ENCODE results near the gene ITGA1. TPM values are rescaled to one million over a fixed set of nuclear protein-coding genes. Genes with fewer than 3 reads are reported as not detected.

Gene ITGA1
- total and polyA plus RNA-seq, 4 donors: 24.2 to 187 (median 48.5) TPM

DNA sequence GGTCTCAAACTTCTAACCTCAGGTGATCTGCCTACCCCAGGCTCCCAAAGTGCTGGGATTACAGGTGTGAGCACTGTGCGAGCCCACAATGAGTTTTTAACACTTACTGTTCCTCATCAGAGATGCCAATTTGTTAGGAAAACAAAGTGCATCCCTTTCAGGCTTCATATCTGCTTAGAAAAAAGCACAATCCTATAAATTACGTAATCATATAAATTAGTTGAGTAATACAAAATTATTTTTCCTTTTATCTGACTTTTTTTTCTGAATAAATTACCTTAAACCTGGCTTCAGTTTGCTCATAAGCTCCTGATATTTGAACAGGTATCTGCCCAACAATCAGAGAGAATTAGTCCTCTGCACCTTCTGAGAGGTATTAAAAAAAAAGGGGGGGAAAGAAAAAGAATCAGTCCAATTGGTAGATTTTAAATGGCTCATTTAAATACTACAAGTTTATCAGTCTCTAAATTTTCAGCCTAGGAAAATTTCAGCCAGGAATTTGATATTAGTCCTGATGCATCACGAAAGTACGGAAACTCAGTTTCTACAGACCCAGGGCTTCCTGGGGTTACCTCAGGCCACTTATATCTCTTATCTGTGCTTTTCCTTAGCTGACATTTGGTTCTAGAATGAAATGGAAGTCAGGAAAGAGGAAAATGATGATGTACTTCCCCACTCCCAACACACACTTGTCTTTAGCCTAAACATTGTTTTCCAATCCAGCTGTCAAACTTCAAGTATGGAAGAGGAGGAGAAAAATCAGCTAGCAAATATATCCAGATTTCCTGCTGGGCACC lies 26.8 kb downstream of the ITGA1 start:
- no peak overlapping the region for H3K9ac ChIP-seq (ENCODE audit: low read depth in 1 of 2, low read length in 2 of 2)
- H3K27ac ChIP-seq (ENCODE audit: low read depth in 1 of 2, low read length in 2 of 2): peak overlapping the region in 1 of 2 donors; percentile 0
- peak in 1 of 2 donors; percentile 19 for TF ChIP-seq RAD21 (IDR thresholded peaks at IDR 0.05)
- no peak for TF ChIP-seq FOXA1 (IDR thresholded peaks at IDR 0.05)
- no peak for TF ChIP-seq HNF4A (conservative IDR thresholded peaks at IDR 0.05)
- TF ChIP-seq TAF1 (conservative IDR thresholded peaks at IDR 0.05): no peak
- no peak for TF ChIP-seq GABPA (IDR thresholded peaks at IDR 0.05 in 1 of 2, conservative IDR thresholded peaks at IDR 0.05 in 1 of 2)
- TF ChIP-seq CTCF (IDR thresholded peaks at IDR 0.05; ENCODE audit: low read depth, low read length, missing input control): no peak
- peak in 1 of 2 donors; percentile 27 for TF ChIP-seq RXRA (IDR thresholded peaks at IDR 0.05)
- peak; percentile 68 for TF ChIP-seq NR2F2 (IDR thresholded peaks at IDR 0.05)
- TF ChIP-seq REST (IDR thresholded peaks at IDR 0.05): no peak
- peaks cover 0 to 20% (median 4%) of the 10 kb centered on the region in 4 donors for H3K4me1 ChIP-seq (ENCODE audit: control insufficient read depth in 4 of 4, insufficient read depth in 4 of 4, low read length in 3 of 4)
- peaks cover 0 to 2% (median 0%) of the 10 kb centered on the region in 4 donors for H3K36me3 ChIP-seq (ENCODE audit: control insufficient read depth in 4 of 4, insufficient read depth in 3 of 4, low read depth in 1 of 4, low read length in 3 of 4)
- no peaks in the 10 kb centered on the region for H3K27me3 ChIP-seq (ENCODE audit: control insufficient read depth in 4 of 4, insufficient read depth in 4 of 4, low read length in 3 of 4)
- no peak overlapping the region for H3K4me3 ChIP-seq (ENCODE audit: low read depth in 1 of 3, low read length in 3 of 3)
- no peak for DNase-seq (ENCODE audit: low spot score)
- H3K9me3 ChIP-seq (ENCODE audit: control insufficient read depth in 4 of 4, low read length in 3 of 4): no peaks in the 10 kb centered on the region
- 62% methylated on average over 4 of the region's 4 CpGs for WGBS

GRCh38 chr5:52817818-52818217 lies 30.1 kb downstream of the ITGA1 start:
- no peak for DNase-seq (ENCODE audit: low spot score)
- no peak overlapping the region for H3K4me3 ChIP-seq (ENCODE audit: low read depth in 1 of 3, low read length in 3 of 3)
- WGBS: 59% methylated on average over 1 of the region's 1 CpG
- no peaks in the 10 kb centered on the region for H3K27me3 ChIP-seq (ENCODE audit: control insufficient read depth in 4 of 4, insufficient read depth in 4 of 4, low read length in 3 of 4)
- H3K36me3 ChIP-seq (ENCODE audit: control insufficient read depth in 4 of 4, insufficient read depth in 3 of 4, low read depth in 1 of 4, low read length in 3 of 4): peaks cover 0 to 2% (median 0%) of the 10 kb centered on the region in 4 donors
- no peak for TF ChIP-seq JUND (IDR thresholded peaks at IDR 0.05)
- TF ChIP-seq TAF1 (conservative IDR thresholded peaks at IDR 0.05): no peak
- TF ChIP-seq ATF3 (IDR thresholded peaks at IDR 0.05): no peak
- TF ChIP-seq HNF4G (IDR thresholded peaks at IDR 0.05): no peak
- no peak for TF ChIP-seq GABPA (IDR thresholded peaks at IDR 0.05 in 1 of 2, conservative IDR thresholded peaks at IDR 0.05 in 1 of 2)
- TF ChIP-seq HNF4A (conservative IDR thresholded peaks at IDR 0.05): no peak
- no peak for TF ChIP-seq NR2F2 (IDR thresholded peaks at IDR 0.05)
- H3K9me3 ChIP-seq (ENCODE audit: control insufficient read depth in 4 of 4, low read length in 3 of 4): no peaks in the 10 kb centered on the region
- H3K9ac ChIP-seq (ENCODE audit: low read depth in 1 of 2, low read length in 2 of 2): no peak overlapping the region
- peaks cover 2 to 34% (median 11%) of the 10 kb centered on the region in 4 donors for H3K4me1 ChIP-seq (ENCODE audit: control insufficient read depth in 4 of 4, insufficient read depth in 4 of 4, low read length in 3 of 4)
- H3K27ac ChIP-seq (ENCODE audit: low read depth in 1 of 2, low read length in 2 of 2): no peak overlapping the region

All from liver (tissue), 9 donors.